KMS-11 (cell line): Measurements from ENCODE around the gene EHD3.

Experiments used
- H2AFZ ChIP-seq: fragments of 200-600 bp; sonication (generic); 2 replicates; pipeline ENCODE4 v1.6.1; 2016; ENCODE audit warnings: antibody characterized with exemption, mixed run types, low read depth
- H3K27ac ChIP-seq: fragments of 200-600 bp; sonication (generic); 2 replicates; pipeline ENCODE4 v1.6.1; 2016; ENCODE audit warnings: mild to moderate bottlenecking, mixed run types
- H3K27me3 ChIP-seq: fragments of 200-600 bp; sonication (generic); 2 replicates; pipeline ENCODE4 v1.6.1; 2017; ENCODE audit warnings: mild to moderate bottlenecking, low read depth, mixed run types, moderate library complexity; ENCODE audit not compliant: insufficient read depth
- H3K36me3 ChIP-seq: fragments of 200-600 bp; sonication (generic); 2 replicates; pipeline ENCODE4 v1.6.1; 2017; ENCODE audit warnings: mild to moderate bottlenecking, mixed run types; ENCODE audit not compliant: insufficient read depth
- H3K4me1 ChIP-seq: fragments of 200-600 bp; sonication (generic); 2 replicates; pipeline ENCODE4 v1.6.1; 2016; ENCODE audit warnings: mild to moderate bottlenecking, low read depth, mixed run types; ENCODE audit not compliant: poor library complexity, severe bottlenecking
- H3K4me2 ChIP-seq: fragments of 200-600 bp; sonication (generic); 2 replicates; pipeline ENCODE4 v1.7.0; 2016; ENCODE audit warnings: mild to moderate bottlenecking, mixed run types
- H3K4me3 ChIP-seq: fragments of 200-600 bp; sonication (generic); IDR thresholded peaks from 2 replicates; pipeline ENCODE4 v1.6.1; 2017; ENCODE audit warnings: low read depth, low read length, mixed read lengths; ENCODE audit not compliant: insufficient read depth
- H3K79me2 ChIP-seq: fragments of 200-600 bp; sonication (generic); 2 replicates; pipeline ENCODE4 v1.6.1; 2016; ENCODE audit warnings: low read depth, mixed run types; ENCODE audit not compliant: insufficient read depth
- H3K9ac ChIP-seq: fragments of 200-600 bp; sonication (generic); 2 replicates; pipeline ENCODE4 v1.6.1; 2016; ENCODE audit warnings: mild to moderate bottlenecking, mixed run types
- H4K20me1 ChIP-seq: fragments of 200-600 bp; sonication (generic); 2 replicates; pipeline ENCODE4 v1.6.1; 2016; ENCODE audit warnings: mild to moderate bottlenecking, mixed run types; ENCODE audit not compliant: insufficient read depth
- TF ChIP-seq, protein P1 (sequence below): fragments of 200-600 bp; sonication (generic); conservative IDR thresholded peaks from 2 replicates; pipeline ENCODE4 v1.6.1; 2017; ENCODE audit warnings: low read depth, mild to moderate bottlenecking, antibody characterized with exemption, low read length, moderate library complexity, mixed read lengths

EHD3 gene

DNA sequence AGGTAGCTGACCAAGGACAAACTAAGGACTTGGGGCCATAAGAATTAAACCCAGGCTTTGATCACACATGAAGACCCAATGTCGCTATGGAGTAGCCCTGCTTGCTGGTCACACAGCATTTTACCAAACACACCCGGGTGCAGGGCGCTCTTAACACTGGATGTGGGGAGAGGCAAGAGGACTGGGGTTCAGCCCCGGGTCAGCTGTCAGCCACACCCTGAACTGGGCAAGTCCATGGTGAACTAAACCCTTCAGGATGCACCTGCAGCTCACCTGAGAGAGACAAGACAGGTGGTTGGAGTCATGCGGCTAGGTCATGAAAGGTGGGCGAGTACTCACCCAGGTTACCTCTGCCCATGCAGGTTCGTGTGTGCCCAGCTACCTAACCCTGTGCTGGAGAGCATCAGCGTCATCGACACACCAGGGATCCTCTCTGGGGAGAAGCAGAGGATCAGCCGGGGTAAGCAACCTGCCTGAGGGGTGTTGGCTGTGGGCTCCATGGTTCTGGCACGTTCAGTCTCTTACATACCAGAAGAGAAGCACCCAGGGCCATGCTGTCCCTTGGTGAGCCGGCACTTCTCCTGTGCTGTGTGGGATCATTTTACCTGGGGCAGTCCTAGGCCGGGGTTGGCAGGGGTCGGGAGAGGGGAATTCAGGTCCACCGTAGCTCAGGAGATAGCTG is 15.2 kb downstream of the EHD3 start:
- Histone ChIP-seq H3K36me3 (no peaks in the 10 kb centered on the region), H3K79me2 (no peaks in the 10 kb centered on the region), H3K27me3 (no peaks in the 10 kb centered on the region), H4K20me1 (no peaks in the 10 kb centered on the region), H3K9ac (no peak overlapping the region), H3K4me1 (no peaks in the 10 kb centered on the region), H2AFZ (no peak overlapping the region), H3K4me3 (no peak overlapping the region), H3K4me2 (no peak overlapping the region), H3K27ac (no peak overlapping the region)
- TF ChIP-seq, protein P1, sequence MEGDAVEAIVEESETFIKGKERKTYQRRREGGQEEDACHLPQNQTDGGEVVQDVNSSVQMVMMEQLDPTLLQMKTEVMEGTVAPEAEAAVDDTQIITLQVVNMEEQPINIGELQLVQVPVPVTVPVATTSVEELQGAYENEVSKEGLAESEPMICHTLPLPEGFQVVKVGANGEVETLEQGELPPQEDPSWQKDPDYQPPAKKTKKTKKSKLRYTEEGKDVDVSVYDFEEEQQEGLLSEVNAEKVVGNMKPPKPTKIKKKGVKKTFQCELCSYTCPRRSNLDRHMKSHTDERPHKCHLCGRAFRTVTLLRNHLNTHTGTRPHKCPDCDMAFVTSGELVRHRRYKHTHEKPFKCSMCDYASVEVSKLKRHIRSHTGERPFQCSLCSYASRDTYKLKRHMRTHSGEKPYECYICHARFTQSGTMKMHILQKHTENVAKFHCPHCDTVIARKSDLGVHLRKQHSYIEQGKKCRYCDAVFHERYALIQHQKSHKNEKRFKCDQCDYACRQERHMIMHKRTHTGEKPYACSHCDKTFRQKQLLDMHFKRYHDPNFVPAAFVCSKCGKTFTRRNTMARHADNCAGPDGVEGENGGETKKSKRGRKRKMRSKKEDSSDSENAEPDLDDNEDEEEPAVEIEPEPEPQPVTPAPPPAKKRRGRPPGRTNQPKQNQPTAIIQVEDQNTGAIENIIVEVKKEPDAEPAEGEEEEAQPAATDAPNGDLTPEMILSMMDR, result no peak

DNA sequence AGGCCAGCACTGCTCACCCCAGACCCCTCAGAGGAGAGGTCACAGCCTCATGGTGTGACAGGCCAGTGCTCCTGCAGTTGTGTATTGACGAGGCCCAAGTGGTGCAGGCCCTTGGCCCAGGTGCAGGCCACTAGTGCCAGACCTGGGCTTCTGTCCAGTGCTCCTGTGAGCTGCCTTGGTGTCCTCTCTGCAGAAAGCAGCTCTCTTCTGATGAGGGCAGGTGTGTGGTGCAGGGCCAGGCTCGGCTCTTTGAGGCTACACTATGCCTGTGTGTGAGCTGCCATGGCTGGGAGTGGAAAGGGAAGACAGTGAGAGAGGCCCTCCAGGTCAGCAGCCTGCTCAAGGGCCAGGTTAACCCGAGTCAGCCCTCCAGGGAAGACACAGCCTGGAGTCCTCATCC is 17.1 kb downstream of the EHD3 start:
- H3K27me3 ChIP-seq, result no peaks in the 10 kb centered on the region
- TF ChIP-seq, protein P1, result no peak
- H3K4me3 ChIP-seq, result no peak overlapping the region
- H3K27ac ChIP-seq, result no peak overlapping the region
- H3K36me3 ChIP-seq, result no peaks in the 10 kb centered on the region
- H3K4me2 ChIP-seq, result no peak overlapping the region
- H3K4me1 ChIP-seq, result peaks cover 3% of the 10 kb centered on the region
- no peaks in the 10 kb centered on the region for H3K79me2 ChIP-seq
- no peak overlapping the region for H2AFZ ChIP-seq
- no peak overlapping the region for H3K9ac ChIP-seq
- H4K20me1 ChIP-seq, result no peaks in the 10 kb centered on the region

DNA sequence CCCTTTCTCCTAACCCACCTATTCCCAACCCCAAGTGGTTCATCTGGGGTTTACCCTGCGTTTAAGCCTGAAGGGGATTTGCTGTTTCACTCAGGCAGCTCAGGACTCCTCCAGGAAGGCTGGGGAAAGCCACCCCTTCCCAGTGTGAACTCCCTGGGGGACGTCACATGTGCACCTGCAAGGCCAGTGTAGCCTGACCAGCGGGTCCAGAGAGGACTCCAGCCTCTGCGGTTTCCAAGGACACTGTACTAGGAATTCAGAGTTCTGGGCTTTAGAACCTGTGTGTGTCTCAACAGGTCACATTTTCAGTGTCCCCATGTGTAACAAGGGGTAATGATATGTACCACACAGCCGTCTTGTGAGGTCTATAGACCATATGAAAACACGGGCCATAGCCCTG is 17.9 kb downstream of the EHD3 start:
- no peaks in the 10 kb centered on the region for H3K27me3 ChIP-seq
- H4K20me1 ChIP-seq, result no peaks in the 10 kb centered on the region
- H3K4me3 ChIP-seq, result no peak overlapping the region
- no peak overlapping the region for H3K27ac ChIP-seq
- TF ChIP-seq, protein P1, result no peak
- H3K79me2 ChIP-seq, result no peaks in the 10 kb centered on the region
- no peaks in the 10 kb centered on the region for H3K36me3 ChIP-seq
- H3K9ac ChIP-seq, result no peak overlapping the region
- peaks cover 11% of the 10 kb centered on the region for H3K4me1 ChIP-seq
- H2AFZ ChIP-seq, result no peak overlapping the region
- no peak overlapping the region for H3K4me2 ChIP-seq

DNA sequence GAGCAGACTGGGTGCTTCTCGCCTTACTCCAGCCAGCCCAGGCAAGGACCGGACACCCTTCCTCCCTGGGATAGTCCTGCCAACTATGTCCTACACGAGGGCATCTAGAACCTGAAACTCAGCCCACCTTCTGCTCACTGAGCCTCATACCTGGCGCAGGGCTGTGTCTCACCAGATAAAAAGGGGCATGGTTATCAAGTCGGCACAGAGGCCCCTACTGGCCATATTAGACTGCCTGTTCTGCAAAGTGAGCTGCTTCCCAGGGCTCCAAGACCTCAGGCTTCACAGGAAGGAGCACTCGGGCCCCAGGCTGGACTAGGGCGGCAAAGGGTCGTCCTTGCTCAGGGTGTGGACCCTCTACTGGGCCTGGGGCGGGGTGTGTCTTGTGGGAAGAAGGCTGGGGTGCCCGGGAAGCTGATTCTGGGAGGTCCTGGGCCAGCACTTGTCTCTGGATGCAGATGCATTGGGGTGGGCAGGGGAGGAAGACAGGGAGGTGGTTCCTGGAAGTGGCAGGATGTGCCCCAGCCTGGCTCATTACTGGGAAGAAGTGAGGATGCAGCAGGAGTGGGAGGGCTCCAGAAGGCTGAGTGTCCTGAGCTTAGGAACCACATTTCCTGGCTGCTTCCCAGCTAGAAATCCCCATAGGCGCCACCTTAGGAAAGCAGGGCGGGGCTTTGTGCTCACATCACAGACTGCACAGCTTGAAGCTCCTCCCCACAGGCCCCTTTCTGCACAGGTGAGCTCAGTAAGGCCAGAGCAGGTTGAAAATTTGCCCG is 19.6 kb downstream of the EHD3 start:
- Histone ChIP-seq H3K27me3 (no peaks in the 10 kb centered on the region), H4K20me1 (no peaks in the 10 kb centered on the region), H3K27ac (no peak overlapping the region), H3K36me3 (no peaks in the 10 kb centered on the region), H3K9ac (no peak overlapping the region), H3K4me2 (no peak overlapping the region), H3K4me1 (peaks cover 13% of the 10 kb centered on the region), H3K4me3 (no peak overlapping the region), H3K79me2 (no peaks in the 10 kb centered on the region), H2AFZ (no peak overlapping the region)
- TF ChIP-seq, protein P1, result no peak
